Mesothelial cell of epicardium (in vitro differentiated cells): ENCODE measurements around the gene WDR70. TPM values are rescaled to one million over a fixed set of nuclear protein-coding genes. Genes with fewer than 3 reads are reported as not detected.
"Not testable (repeated sequence)": the region's sequence is repeated elsewhere in the genome, so short reads cannot be mapped to it uniquely, and the experiment has no call there.

Experiments used
- DNase-seq, 2 experiments: peaks; one replicate each; pipeline ENCODE4 v3.0.0; 2021; ENCODE audit warnings: low spot score in 2 of 2; ENCODE audit not compliant: unreplicated experiment in 2 of 2
- H3K27ac Mint-ChIP-seq: 2 replicates; pipeline ENCODE4 v1.8.0; 2021; ENCODE audit warnings: mixed read lengths
- H3K27me3 Mint-ChIP-seq: 2 replicates; pipeline ENCODE4 v1.8.0; 2021; ENCODE audit warnings: low read depth, mixed read lengths
- H3K36me3 Mint-ChIP-seq: 2 replicates; pipeline ENCODE4 v1.8.0; 2021; ENCODE audit warnings: mixed read lengths
- H3K4me1 Mint-ChIP-seq: 2 replicates; pipeline ENCODE4 v1.8.0; 2021; ENCODE audit warnings: mixed read lengths
- H3K4me3 Mint-ChIP-seq: 2 replicates; pipeline ENCODE4 v1.8.0; 2021; ENCODE audit warnings: mild to moderate bottlenecking, moderate library complexity, mixed read lengths
- H3K9me3 Mint-ChIP-seq: 2 replicates; pipeline ENCODE4 v1.8.0; 2021; ENCODE audit warnings: mixed read lengths
- CTCF ChIP-seq: fragments of 200-600 bp; sonication (generic); IDR thresholded peaks from one replicate; pipeline ENCODE4 v1.5.0; 2021; ENCODE audit warnings: antibody characterized with exemption; ENCODE audit not compliant: unreplicated experiment
- total RNA-seq: library from RNA; stranded (reverse); gene quantifications from 3 replicates; pipeline ENCODE4 v1.2.1, GENCODE V29; 2021

WDR70 gene
- total RNA-seq, 1 donor from 2014 or later = 47.8 TPM

DNA sequence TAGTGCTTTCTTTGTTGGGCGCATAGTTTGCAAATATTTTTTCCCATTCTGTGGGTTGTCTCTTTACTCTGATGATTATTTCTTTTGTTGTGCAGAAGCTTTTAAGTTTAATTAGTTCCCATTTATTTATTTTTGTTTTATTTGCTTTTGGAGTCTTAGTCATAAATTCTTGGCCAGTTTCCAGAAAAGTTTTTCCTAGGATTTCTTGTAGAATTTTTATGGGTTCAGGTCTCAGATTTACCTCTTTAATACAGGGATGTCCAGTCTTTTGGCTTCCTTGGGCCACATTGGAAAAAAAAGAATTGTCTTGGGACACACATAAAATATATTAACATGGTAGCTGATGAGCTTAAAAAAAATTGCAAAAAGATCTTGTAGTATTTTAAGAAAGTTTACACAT, 122.0 kb downstream of the WDR70 start:
- DNase-seq = no peak
- Mint-ChIP-seq H3K36me3 (peaks cover 57% of the 10 kb centered on the region), H3K27me3 (no peaks in the 10 kb centered on the region), H3K27ac (no peak overlapping the region), H3K4me3 (no peak overlapping the region), H3K4me1 (no peaks in the 10 kb centered on the region), H3K9me3 (peaks cover 23% of the 10 kb centered on the region)
- no peak for TF ChIP-seq CTCF

DNA sequence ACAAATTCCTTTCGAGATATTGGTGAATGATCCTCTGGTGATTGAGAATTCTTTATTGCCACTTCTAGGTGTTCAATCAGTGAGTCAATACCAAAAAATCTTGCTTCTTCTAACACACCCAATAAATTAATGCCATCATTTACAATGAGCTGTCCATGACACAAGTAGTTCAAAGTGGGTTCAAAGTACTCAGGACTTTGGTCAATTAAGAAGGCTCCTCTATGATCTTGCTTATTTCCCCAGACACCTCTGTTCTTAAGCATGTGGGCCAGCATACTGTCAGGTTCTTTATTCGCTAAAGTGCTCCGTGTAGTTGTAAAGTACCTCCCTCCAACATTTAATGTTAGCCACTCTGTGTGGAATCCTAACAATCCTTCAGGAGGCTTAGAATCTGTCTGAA, 127.1 kb downstream of the WDR70 start:
- DNase-seq = no peak
- H3K36me3 Mint-ChIP-seq = peaks cover 32% of the 10 kb centered on the region
- no peaks in the 10 kb centered on the region for H3K27me3 Mint-ChIP-seq
- no peaks in the 10 kb centered on the region for H3K4me1 Mint-ChIP-seq
- no peak for TF ChIP-seq CTCF
- H3K27ac Mint-ChIP-seq = no peak overlapping the region
- no peak overlapping the region for H3K4me3 Mint-ChIP-seq
- peaks cover 23% of the 10 kb centered on the region for H3K9me3 Mint-ChIP-seq

DNA sequence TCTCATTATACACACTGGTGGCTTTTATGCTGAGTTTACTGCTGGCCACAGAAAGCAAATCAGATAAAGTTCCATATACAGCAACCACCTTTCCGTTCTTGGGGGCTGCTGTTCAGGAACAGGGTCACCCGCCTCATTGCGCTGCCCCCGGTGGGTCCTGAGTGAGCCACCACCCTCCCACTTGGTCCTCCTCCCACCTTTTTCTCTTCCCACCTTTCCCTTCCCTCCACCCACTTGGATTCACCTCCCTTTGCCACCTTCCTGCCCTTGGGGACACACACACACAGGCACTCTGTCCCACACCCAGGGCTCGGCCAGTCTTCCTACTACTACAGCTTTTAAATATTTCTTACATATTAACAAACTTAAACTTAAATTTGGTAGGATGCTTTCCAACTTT, 127.6 kb downstream of the WDR70 start:
- TF ChIP-seq CTCF = no peak
- H3K27me3 Mint-ChIP-seq = no peaks in the 10 kb centered on the region
- peaks cover 27% of the 10 kb centered on the region for H3K36me3 Mint-ChIP-seq
- H3K9me3 Mint-ChIP-seq = peaks cover 23% of the 10 kb centered on the region
- no peak for DNase-seq
- H3K4me1 Mint-ChIP-seq = no peaks in the 10 kb centered on the region
- H3K4me3 Mint-ChIP-seq = no peak overlapping the region
- no peak overlapping the region for H3K27ac Mint-ChIP-seq

- H3K36me3 Mint-ChIP-seq = no peaks in the 10 kb centered on the region
- H3K4me3 Mint-ChIP-seq = no peak overlapping the region
- H3K27ac Mint-ChIP-seq = no peak overlapping the region
- no peaks in the 10 kb centered on the region for H3K27me3 Mint-ChIP-seq
- H3K4me1 Mint-ChIP-seq = no peaks in the 10 kb centered on the region
- peaks cover 3% of the 10 kb centered on the region for H3K9me3 Mint-ChIP-seq
- no peak for TF ChIP-seq CTCF
- no peak for DNase-seq
These were observed 132.5 kb downstream of the WDR70 start for GRCh38 chr5:37511646-37512045.

GRCh38 chr5:37514946-37515345, 135.8 kb downstream of the WDR70 start:
- no peak for DNase-seq
- H3K4me1 Mint-ChIP-seq = no peaks in the 10 kb centered on the region
- H3K4me3 Mint-ChIP-seq = no peak overlapping the region
- H3K36me3 Mint-ChIP-seq = peaks cover 14% of the 10 kb centered on the region
- no peak for TF ChIP-seq CTCF
- H3K27me3 Mint-ChIP-seq = no peaks in the 10 kb centered on the region
- peaks cover 6% of the 10 kb centered on the region for H3K9me3 Mint-ChIP-seq
- H3K27ac Mint-ChIP-seq = no peak overlapping the region

DNA sequence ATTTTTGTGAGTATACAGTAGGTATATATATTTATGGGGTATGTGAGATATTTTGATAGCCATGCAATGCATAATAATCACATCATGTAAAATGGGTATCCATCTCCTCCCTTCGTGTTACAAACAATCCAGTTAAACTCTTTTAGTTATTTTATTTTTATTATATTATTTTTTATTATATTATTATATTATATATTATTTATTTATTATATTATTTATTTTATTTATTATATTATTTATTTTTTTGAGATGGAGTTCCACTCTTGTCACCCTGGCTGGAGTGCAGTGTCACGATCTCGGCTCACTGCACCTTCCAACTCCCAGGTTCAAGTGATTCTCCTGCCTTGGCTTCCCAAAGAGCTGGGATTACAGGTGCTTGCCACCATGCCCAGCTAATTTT, 138.6 kb downstream of the WDR70 start:
- DNase-seq = no peak
- H3K9me3 Mint-ChIP-seq = peaks cover 13% of the 10 kb centered on the region
- no peaks in the 10 kb centered on the region for H3K4me1 Mint-ChIP-seq
- H3K4me3 Mint-ChIP-seq = no peak overlapping the region
- peaks cover 23% of the 10 kb centered on the region for H3K36me3 Mint-ChIP-seq
- TF ChIP-seq CTCF = no peak
- no peaks in the 10 kb centered on the region for H3K27me3 Mint-ChIP-seq
- H3K27ac Mint-ChIP-seq = no peak overlapping the region

- peaks cover 14% of the 10 kb centered on the region for H3K9me3 Mint-ChIP-seq
- peaks cover 25% of the 10 kb centered on the region for H3K36me3 Mint-ChIP-seq
- not testable (repeated sequence) for H3K4me1 Mint-ChIP-seq, DNase-seq, H3K4me3 Mint-ChIP-seq, H3K27ac Mint-ChIP-seq, H3K27me3 Mint-ChIP-seq
These were observed 139.2 kb downstream of the WDR70 start for GRCh38 chr5:37518356-37518755.
